HK-2 (cell line): ENCODE data around the gene C10orf90.

Experiments
- DNase-seq: peaks from one replicate; pipeline ENCODE4 v3.0.0-alpha.2; 2018; ENCODE audit not compliant: unreplicated experiment

C10orf90 gene

DNA sequence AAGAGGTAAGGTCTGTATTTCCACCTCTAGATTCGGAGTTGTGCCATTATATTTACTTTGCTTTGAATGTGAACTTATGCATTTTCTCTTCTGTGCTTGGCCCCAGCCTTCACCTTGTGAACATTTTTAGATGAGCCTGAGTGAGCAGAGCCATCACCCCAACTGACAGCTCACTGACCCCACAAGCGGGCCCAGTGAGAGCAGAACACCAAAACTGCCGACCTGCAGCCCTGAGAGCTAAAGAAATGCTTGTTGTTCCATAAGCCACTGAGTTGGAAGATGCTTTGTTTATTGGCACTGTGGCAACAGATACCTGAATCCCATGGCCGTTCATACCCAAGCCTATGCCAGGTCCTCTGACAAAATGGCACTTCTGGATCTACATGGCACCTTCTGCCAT, 37.8 kb downstream of the C10orf90 start:
- DNase-seq, result no peak

DNA sequence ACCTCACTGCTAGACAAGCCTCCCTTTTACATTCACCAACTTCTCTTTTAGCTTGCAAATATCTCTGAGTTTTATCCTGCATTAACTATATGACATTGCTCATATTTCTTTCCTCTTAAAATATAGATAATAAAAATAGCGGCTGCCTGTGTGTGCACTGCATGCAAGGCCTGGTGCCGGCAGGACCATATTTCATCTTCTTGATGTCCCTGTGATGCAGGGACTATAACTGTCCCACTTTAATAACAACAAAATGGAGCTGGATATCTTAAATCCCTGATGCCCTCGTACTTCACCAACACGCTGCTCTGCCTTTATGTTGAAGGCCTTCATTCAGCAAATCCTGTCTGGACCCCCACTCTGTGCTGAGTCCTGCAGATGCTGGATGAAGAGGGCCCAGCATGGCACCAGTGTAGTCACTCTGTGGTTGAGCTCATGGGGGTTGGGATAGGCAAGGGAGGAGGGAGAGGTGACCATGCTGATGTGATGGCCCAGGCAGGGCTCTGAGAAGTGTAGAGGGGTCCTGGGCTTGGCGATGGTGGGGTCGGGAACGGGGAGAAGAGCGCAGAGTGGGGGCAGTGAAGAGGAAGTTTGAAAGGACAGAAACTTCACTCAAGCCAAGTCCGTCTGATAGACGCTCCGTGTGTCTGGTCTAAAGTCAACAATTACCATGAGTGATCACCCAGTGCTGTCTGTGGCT, 40.4 kb downstream of the C10orf90 start:
- no peak for DNase-seq

DNA sequence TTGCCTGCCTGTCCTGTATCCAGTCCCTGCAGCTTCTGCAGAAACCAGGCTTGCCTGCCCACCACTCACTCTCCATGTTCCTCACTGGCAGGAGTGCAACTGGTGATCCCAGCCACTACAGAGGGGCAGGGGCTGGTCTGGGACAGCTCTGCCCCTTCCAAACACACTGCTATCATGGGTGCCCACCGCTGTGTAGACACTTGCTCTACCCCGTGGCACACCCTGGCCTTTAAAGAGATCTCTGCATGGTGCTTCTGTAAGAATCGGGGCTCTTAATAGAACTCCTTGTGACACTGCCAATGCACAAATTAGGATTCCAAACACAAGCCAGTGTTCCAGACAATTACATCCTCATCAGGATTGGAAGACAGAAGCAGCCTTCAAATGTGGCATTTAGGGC, 41.7 kb downstream of the C10orf90 start:
- DNase-seq, result no peak

DNA sequence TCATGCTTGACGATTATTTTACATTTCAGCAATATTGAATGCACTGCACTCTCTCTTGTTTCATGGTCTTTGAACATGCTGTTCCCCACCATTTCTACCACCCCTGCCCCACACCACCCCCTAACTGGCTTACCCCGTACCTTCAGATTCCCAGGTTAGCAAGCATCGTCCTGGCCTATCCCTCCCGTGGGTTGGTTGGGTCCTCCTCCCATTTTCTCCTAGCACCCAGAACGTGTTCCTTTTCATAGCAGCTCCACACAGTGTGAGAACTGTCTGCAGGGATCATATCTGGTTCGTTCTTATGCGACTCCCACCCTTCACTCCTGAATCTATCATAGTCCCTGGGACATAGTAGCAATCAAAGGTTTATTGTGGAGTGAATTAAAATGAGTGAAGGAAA, 48.6 kb downstream of the C10orf90 start:
- DNase-seq, result no peak

DNA sequence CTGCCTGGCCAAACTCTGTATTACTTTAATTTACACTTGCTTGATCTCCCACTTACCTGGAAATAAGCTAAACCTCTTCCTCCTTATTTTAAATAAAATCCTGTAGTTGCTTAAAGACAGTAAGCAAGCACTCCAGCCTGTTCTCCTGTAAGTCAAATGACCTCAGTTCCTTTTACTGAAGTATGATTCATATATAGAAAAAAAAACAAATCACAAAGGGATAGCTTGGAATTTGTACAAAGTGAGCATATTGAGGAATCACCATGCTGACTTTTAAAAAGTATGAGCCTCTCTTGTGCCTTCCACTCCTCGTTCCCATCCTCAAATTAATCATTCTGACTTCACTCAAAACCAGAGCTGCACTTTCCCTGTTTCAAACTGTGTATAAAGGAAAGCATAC, 52.0 kb downstream of the C10orf90 start:
- no peak for DNase-seq

DNA sequence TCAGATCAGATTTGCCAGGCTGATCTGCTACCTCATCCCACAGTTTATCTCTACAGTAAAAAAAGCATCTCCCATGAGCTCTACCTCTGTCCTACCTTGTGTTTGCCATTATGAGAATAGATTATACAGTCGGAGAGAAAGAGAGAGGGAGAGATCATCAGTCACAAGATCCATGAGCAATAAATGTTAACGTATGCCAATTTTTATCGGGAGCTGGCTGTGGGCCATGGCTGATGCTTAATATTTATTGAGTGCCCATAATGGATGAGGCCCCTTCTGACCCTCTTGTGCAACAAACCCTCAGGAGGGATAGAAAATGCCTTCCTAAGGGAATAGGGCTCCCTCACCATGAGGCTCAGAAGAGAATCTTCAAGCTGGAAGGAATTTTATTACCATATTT, 52.8 kb downstream of the C10orf90 start:
- no peak for DNase-seq

DNA sequence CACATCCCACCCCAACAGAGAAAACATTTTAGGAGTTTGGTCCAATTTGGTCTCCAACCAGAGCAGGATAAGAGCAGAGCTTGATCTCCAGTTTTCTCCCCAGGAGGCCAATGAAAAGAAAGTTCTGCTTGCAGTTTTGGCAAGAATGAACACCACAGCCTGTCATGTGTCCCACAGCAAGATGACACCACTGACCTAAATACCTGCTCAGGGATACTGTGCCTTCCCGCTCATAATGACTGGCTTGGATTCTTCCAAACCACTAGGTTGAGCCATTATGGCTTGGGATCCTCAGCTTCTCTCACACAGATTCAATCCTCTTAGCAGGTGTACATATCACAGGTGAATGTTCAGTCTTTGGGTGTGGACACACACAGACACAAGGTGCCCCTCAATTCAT, 53.3 kb downstream of the C10orf90 start:
- no peak for DNase-seq

DNA sequence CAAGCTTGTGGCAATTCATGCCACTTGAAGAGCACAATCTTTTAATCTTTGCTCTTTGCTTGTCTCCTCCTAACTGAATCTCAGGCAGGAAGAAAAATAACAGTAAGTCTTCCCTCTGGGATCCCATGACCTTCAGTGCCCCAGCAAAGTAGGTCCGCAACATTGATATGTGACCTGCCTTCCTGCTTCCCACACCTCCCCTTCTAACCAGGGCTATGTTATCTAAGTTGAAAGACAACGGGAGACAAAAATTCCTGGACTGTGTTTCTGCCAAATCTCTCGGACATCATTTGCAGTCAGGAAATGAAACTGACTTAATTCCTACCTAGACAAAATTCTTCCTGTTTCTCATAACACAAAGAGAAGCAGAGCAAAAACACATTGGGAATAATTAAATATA, 53.8 kb downstream of the C10orf90 start:
- DNase-seq, result no peak

DNA sequence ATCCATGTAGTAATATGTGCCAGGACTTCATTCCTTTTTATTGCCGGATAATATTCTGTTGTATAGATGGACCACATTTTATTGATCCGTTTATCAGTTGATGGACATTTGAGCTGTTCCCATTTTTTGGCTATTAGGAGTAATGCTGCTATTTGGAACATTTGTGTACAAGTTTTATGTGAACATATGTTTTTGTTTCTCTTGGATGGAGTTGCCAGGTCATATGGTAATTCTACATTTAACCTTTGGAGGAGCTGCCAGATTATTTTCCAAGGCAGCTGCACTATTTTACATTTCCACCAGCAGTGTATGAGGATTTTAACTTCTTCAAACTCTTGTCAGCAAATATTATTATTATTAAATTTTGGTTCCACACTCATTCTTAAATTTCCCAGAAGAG, 59.2 kb downstream of the C10orf90 start:
- no peak for DNase-seq

DNA sequence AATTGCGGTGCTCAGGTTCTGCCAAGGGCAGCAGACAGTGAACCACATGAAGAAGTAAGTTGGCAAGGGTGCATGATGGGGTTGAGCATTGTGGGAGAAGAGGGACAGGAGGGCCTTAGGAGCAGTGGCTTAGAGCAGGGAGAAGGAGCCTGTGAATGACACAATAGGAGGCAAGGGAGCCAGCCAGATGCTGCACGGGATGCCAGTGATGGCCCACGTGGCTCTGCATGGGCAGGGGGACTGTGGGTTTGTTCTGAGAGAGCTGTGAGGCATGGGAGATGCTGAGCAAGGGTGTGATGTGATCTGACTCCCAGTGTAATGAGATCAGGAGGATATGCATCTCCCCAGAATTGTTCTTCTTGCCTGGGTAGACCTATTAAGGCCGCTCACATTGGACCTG, 60.9 kb downstream of the C10orf90 start:
- no peak for DNase-seq

DNA sequence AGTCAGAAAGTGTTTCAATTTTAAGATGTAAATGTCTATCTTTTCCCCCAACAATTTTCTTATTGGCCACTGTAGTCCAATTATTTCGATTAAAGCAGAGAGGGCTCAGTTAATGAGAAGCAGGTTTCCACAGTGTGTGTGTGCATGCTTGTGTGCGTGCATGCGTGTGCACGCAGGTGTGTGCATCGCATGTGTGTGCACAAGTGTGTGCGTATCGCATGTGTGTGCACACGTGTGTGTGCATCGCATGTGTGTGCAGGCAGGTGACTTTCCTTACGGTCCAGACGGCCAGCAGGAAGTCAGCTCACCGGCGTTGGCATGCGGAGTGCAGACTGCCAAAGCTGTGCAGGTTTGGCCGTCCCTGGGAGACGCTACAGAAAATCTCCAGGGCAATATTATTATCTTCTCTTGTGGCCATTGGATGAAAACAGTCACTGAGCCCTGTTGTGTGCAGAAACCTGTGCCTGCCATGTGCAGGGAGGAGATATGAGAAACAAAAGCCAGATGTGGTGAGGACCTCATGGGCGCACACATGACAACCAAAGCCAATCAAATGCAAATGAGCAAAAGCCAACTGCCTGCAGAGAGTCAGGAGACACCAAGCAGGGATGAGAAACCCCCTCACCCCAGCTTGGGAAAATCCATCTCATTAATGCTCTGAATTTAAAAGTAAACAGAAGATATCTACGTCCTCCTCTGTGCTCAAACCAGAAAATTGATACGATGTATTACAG, 70.4 kb downstream of the C10orf90 start:
- no peak for DNase-seq

DNA sequence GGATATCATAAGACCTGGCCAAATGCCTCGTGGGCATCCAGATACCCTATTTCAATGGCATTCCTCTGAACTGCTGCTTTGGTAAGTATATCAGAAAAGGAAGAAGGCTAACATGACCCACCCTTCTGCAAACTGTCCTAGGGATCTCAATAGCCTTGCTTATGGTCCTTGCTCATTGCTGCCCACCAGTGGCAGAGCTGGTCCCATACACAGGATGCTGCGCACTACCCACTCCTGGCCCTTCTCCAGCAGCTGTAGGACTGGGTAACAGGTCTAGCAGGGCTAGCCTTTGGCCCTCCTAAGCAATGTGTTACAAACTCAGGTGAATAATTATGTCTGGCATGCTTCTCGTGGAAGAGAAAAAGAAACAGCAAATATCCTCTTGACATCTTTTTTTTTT, 72.5 kb downstream of the C10orf90 start:
- DNase-seq, result peak; percentile 52

DNA sequence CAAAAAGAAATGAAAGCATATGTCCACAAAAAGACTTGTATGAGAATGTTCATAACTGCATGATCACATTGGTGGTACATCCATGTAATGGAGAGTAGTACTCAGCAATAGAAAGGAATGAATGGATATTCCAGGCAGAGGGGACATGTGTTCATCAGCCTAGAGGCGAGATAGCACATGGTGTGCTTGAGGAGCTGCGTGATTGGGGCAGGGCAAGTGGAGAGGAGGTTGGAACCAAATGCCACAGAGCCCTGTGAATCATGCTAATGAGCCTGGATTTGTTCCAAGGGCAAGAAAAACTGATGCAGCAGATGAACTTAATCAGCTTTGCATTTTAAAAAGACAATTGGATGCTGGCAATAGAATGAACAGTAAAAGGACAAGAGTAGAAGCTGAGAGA, 73.3 kb downstream of the C10orf90 start:
- DNase-seq, result no peak

DNA sequence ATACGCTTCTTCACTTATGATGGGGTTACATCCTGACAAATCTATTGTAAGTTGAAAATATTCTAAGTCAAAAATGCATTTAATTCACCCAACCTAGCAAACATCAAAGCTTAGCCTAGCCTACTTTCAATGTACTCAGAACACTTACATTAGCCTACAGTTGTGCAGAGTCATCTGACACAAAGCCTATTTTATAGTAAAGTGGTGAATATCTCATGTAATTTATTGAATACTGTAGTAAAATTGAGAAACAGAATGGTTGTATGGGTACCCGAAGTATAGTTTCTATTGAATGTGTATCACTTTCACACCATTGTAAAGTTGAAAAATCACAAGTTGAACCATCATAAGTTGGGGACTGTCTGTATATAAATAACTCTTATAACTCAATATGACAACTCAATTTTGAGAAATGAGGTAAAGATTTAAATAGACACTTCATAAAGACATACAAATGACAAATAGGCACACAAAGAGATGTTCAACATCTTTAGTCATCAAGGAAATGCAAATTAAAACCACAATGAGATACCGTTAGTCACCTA, 73.9 kb downstream of the C10orf90 start:
- no peak for DNase-seq

DNA sequence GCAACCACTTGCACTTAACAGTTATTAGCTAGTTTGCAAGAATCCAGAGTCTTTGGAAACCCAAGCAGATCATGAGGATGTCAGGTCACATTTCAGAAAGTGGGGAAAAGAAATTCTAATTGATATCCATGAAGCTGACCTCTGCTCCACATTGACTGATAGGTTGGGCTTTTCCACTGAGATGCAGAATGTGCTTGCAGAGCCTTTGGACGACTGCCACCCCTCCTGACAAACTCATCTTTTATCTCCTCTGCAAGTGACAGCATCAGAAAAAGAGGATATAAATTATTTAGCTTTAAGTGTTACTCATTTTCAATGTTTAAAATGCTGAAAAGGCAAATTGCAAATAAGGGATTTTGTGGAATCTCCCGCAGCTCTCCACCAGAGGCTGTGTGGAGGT, 75.3 kb downstream of the C10orf90 start:
- no peak for DNase-seq

DNA sequence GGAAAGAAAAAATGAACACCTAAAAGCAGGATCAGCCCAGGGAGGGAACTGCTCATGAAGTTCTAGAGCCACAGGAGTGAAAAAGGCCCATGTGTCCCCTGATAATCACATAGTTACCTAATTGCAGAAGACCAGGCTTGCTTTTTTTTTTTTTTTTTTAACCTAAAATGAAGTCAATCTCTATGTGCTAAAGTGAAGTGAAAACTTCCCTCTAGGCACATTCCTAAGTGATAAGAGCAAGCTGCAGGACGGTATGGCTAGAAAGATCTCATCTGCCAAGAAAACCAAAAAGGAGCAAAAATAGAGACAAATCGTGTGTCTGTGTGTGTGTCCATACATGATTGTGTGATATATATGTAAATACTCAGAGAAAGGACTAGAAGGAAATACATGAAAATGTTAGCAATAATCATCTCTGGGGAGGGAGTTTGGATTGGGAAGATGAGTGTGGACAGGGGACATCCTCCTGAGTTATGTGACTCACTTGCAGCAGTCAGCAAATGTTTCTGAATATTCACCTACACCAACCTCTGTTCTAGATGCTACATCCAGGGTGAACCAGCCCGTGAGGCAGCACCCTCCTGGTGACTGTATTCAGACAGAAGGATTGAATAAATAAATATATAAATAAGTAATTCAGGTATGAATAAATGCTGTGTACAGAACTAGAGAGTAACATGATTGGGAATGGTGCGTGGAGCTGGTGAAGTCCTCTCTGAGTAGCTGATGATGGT, 76.4 kb downstream of the C10orf90 start:
- no peak for DNase-seq

DNA sequence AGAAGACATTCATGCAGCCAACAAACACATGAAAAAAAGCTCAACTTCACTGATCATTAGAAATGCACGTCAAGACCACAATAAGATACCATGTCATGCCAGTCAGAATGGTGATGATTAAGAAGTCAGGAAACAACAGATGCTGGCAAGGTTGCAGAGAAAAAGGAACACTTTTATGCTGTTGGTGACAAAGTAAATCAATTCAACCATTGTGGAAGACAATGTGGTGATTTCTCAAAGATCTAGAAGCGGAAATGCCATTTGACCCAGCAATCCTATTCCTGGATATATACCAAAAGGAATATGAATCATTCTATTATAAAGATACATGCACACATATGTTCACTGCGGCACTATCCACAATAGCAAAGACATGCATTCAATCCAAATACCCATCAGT, 77.6 kb downstream of the C10orf90 start:
- DNase-seq, result no peak

DNA sequence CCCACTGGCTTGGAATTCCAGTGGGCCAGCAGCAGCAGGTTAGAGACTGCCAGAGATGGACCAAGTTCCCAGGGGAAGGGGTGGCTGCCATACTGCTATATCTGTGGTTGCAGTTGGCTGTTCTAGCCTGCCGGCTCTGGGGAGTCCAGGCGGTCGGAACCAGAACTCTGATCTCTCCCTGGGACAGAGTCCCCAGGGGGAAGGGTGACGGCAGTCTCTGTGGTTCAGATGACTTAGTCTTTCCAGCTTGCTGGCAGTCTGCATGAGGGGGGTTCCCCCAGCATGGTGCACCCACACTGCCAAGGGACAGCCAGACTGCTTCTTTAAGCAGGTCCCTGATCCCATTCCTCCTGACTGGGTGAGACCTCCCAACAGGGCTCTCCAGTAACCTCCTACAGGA, 82.5 kb downstream of the C10orf90 start:
- no peak for DNase-seq

DNA sequence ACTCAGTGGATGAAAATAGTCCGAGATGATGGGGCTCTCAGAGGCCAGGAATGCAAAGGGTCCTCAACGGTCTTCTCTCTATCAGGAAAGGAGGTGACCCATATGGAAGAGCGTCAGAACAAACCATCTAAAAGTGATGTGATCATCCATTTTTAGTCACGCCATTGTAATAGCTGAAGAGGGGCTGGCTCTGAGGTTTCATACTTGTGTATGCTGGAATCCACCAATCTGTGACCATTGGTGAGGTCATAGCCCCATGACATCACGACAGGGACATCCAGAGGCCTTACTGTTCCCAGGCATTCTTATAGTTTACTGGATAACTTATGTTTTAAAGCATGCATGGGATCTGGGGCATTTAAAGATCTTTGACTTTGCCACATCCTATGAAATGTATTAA, 83.6 kb downstream of the C10orf90 start:
- DNase-seq, result no peak

DNA sequence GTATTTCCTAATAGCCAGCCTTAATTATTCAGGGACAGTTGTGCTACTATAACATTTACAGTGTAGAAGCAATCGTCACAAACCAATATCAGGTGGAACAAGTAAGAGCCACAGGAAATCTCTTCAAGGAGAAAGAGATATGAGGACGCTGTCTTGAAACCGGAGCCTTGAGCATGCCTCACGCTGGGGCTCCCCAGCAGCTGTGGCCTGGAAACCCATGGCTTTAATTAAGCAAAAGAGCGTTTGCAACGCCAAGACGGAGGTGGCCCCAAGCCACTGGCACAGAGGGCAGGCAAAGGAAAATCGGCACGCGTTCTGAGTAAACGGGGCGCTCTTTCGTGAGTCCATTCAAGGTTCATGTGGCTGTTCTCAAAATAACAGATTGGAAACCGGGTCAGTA, 84.4 kb downstream of the C10orf90 start:
- no peak for DNase-seq

DNA sequence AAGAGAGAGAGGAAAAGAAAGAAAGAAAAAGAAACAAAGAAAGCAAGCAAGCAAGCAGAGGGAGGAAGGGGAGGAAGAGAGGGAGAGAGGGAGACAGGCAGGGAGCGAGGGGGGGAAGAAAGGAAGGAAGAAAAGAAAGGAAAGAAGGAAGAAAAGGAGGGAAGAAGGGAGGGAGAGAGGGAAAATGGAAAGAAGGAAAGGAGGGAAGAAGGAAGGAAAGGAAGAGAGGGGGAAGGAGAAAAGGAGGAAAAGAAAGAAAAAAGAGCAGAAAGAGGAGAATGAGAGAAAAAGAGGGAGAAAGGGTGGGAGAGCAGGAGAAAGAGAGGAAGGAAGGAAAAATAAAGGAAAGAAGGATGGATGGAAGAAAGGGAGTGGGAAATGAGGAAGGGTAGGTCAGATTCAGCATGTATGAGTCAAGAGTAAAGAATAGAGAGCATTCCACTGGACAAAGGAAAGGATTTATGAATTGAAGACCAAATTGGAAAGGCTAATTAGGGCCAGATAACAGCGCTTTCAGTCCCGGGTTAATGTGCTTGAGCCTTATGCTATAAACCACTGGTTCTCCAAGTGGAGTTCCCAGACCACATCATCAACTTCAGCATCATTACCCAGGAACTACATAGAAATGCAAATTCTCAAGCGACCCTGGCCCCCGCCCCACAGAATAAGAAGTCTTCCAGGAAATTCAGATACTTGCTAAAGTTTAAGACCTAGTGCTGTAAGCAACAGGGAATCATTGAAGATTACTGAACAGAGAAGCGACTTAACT, 85.1 kb downstream of the C10orf90 start:
- DNase-seq, result no peak

DNA sequence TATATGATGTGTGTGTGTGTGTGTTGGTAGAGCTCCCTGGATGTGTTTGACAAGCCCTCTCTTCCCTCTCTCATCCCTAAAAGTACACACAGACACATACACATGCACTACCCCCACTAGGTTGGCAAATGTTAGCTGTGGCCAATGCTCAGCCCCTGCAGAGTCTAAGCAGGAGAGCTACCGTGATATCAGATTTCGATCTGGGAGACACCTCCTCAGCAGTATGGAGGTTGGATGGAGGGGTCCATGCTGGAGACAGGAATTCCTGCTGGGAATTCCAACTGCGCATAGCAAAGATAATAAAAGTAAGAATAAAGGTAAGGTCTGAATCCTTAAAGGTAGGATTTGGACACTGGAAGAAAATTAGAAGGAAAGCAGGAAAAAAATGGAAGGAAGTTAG, 85.7 kb downstream of the C10orf90 start:
- DNase-seq, result no peak
